Vagina (tissue), 2 donors: ENCODE measurements around the gene THUMPD1.

Experiments
- CTCF ChIP-seq, 3 experiments: fragments of 450-650 bp in 2 of 3; fragments of 200-600 bp in 1 of 3; sonication (generic) in 1 of 3; IDR thresholded peaks; one replicate each; pipeline ENCODE4 v1.5.1; 2017 to 2019; ENCODE audit warnings: antibody characterized with exemption in 3 of 3, mild to moderate bottlenecking in 2 of 3, moderate library complexity in 2 of 3
- POLR2A ChIP-seq, 2 donors: fragments of 450-650 bp; IDR thresholded peaks; one replicate each; pipeline ENCODE4 v1.6.1; 2017; ENCODE audit warnings: antibody characterized with exemption in 2 of 2, mild to moderate bottlenecking in 2 of 2, moderate library complexity in 2 of 2

DNA sequence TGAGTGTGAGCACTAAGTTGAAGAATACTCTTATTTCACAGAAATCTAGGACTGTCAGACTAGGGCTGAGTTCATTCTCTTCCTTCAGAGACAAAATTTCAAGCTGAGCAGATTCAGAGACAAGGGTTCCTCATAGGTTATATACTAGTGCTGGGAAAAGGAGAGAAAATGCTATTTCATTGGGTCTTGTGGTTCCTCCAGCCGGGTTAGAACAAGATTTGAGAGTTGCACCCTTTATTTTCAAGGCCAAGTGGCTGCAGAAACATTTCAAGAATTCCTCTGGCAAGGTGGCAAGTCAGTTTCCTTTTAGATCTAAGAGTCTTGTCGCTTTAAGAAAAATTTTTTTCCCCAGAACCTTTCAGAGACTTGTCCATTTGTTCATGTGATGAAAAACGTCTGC lies 6.8 kb downstream of the THUMPD1 start:
- no peak for TF ChIP-seq CTCF (IDR thresholded peaks at IDR 0.05)
- no peak for TF ChIP-seq POLR2A (IDR thresholded peaks at IDR 0.05)
